Transverse colon (tissue), 4 donors: ENCODE data around the gene MAST4.

Experiments used
- EP300 ChIP-seq: sonication (generic); formaldehyde crosslinking; IDR thresholded peaks from one replicate; pipeline ENCODE4 v1.6.1; 2017; ENCODE audit warnings: antibody characterized with exemption, low read depth
- POLR2A ChIP-seq: fragments of 450-650 bp; IDR thresholded peaks from one replicate; pipeline ENCODE4 v1.6.1; 2016; ENCODE audit warnings: antibody characterized with exemption, mild to moderate bottlenecking, moderate library complexity
- POLR2AphosphoS5 ChIP-seq, 3 donors: sonication (generic); formaldehyde crosslinking; IDR thresholded peaks; one replicate each; pipeline ENCODE4 v1.6.1; 2016; ENCODE audit warnings: antibody characterized with exemption in 3 of 3
- TF ChIP-seq, protein P1 (sequence below), 5 experiments: fragments of 200-600 bp in 3 of 5; fragments of 450-650 bp in 2 of 5; sonication (generic) in 3 of 5; IDR thresholded peaks; 1 replicate in 2 of 5; 2 replicates in 3 of 5; pipeline ENCODE4 v1.5.1; 2016 to 2017; ENCODE audit warnings: antibody characterized with exemption in 5 of 5, inconsistent platforms in 3 of 5, mild to moderate bottlenecking in 2 of 5, moderate library complexity in 1 of 5

DNA sequence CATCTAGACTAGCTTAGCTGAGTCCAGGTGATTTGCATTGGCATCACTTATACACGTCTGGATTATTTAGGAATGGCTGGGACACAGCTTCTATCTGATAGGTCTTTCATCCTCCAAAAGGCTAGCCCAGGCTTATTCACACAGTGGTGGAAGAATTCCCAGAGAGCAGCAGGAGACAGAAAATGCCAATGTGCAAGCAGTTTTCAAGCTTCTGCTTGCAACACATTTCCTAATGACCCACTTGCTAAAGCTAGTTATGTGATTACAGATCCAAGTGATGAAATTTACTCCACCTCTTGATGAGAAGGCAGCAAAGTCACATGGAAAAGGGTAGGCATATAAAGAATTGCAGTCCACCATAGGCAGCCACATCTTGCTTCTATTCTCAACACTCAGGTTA, 44.2 kb upstream of the MAST4 start:
- TF ChIP-seq, protein P1, sequence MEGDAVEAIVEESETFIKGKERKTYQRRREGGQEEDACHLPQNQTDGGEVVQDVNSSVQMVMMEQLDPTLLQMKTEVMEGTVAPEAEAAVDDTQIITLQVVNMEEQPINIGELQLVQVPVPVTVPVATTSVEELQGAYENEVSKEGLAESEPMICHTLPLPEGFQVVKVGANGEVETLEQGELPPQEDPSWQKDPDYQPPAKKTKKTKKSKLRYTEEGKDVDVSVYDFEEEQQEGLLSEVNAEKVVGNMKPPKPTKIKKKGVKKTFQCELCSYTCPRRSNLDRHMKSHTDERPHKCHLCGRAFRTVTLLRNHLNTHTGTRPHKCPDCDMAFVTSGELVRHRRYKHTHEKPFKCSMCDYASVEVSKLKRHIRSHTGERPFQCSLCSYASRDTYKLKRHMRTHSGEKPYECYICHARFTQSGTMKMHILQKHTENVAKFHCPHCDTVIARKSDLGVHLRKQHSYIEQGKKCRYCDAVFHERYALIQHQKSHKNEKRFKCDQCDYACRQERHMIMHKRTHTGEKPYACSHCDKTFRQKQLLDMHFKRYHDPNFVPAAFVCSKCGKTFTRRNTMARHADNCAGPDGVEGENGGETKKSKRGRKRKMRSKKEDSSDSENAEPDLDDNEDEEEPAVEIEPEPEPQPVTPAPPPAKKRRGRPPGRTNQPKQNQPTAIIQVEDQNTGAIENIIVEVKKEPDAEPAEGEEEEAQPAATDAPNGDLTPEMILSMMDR (IDR thresholded peaks at IDR 0.05) = no peak
- TF ChIP-seq POLR2AphosphoS5 (IDR thresholded peaks at IDR 0.05) (no peak), POLR2A (no peak), EP300 (no peak)
